GM19397 (cell line): ENCODE measurements around the gene COX4I2.
"Not testable (repeated sequence)": the region's sequence is repeated elsewhere in the genome, so short reads cannot be mapped to it uniquely, and the experiment has no call there.

Experiments
- ATAC-seq: cut with Tn5 transposase; IDR thresholded peaks from one replicate; pipeline ENCODE4 v1.9.1; 2021; ENCODE audit warnings: mild to moderate bottlenecking, moderate library complexity; ENCODE audit not compliant: unreplicated experiment

Gene COX4I2

DNA sequence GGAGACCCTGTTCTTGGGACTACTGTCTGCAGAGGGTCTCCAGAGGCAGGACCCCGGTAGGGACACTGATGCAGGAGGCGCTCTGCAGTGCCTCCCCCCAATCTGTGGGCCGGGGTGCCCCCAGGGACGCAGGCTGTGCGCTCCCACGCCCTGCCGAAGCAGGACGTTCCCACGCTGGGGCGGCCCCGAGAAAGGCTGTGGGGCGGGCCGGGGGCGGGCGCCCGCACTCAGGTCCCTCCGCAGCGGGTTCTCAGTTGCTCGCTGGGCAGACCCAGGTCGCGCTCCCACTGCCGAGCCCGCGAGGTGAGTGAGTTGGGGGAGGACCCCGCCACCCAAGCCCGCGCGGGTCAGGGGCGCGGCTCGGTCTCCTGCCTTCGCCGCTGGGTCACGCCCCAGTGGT, at the start of gene COX4I2:
Gene COX4I2 (plus strand): TSS at position 253 of the 400 bp plus-strand sequence. CDS start 1,106 bp downstream, outside the sequence.
- no peak for ATAC-seq

- ATAC-seq = no peak
Observed at GRCh38 chr20:31590717-31591225, 46.9 kb upstream of the COX4I2 start.

- no peak for ATAC-seq
Observed at GRCh38 chr20:31593221-31594001, 44.3 kb upstream of the COX4I2 start.

DNA sequence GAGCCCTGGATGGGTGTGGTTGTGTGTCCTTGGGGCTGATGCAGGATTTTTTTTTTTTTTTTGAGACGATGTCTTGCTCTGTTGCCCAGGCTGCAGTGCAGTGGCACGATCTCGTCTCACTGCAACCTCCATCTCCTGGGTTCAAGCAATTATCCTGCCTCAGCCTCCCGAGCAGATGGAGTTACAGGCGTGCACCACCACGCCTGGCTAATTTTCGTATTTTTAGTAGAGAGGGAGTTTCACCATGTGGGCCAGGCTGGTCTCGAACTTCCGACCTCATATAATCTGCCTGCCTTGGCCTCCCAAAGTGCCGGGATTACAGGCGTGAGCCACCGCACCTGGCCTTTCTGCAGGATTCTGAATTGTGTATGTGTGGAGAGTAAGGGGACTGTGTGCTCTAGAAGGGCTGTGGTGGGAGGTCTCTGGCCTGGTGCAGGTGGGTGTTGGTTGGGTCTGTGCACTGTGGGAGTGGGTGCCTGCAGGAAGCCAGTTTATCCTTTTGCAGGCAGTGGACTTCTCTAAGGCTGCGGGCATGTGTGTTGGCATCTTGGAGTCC, 43.6 kb upstream of the COX4I2 start:
- no peak for ATAC-seq

- no peak for ATAC-seq
Observed at GRCh38 chr20:31594558-31595379, 42.9 kb upstream of the COX4I2 start.

GRCh38 chr20:31595380-31595653, 42.4 kb upstream of the COX4I2 start:
- ATAC-seq = no peak

GRCh38 chr20:31595654-31596411, 41.9 kb upstream of the COX4I2 start:
- no peak for ATAC-seq

GRCh38 chr20:31596412-31596715, 41.3 kb upstream of the COX4I2 start:
- ATAC-seq = not testable (repeated sequence)

- no peak for ATAC-seq
Observed at GRCh38 chr20:31596831-31597480, 40.8 kb upstream of the COX4I2 start.

DNA sequence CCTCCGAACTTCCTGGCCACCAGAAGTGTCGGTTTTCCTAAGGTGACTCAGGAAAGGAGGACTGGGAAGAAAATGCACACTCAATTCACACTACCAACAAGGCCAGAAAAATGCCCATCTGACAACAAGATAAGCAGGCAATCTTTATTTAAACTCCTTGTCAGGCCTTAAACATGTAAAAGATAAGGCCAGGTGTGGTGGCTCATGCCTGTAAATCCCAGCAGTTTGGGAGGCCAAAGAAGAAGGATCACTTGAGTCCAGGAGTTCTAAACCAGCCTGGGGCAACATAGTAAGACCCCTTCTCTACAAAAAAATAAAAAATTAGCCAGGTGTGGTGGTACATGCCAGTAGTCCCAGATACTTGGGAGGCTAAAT, 40.2 kb upstream of the COX4I2 start:
- ATAC-seq = no peak

GRCh38 chr20:31602431-31602778, 35.3 kb upstream of the COX4I2 start:
- no peak for ATAC-seq

DNA sequence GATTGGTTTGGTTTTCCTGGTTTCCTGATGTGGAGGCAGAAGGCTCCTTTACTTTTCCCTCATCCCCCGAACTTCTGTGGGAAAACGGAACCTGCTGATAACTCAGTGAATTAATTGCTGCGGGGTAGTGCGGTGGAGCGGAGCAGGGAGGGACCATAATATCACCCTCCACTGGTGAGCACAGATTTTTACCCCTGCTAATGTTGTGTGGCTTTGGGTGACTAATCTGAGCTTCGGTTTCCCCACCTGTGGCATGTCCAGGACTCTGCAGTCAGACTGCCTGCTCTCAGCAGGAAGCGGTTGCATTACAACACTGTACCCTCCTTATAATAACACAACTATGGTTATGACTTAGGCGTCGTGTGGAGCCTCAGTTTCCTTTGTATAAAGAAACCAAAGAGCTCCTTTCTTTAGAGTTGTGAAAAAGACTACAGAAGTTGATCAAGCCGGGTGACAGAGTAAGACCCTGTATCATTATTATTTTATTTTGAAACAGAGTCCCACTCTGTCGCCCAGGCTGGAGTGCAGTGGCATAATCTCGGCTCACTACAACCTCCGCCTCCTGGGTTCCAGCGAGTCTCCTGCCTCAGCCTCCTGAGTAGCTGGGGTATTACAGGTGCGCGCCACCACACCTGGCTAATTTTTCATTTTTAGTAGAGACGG, 34.8 kb upstream of the COX4I2 start:
- ATAC-seq = no peak

GRCh38 chr20:31603822-31604566, 33.7 kb upstream of the COX4I2 start:
- no peak for ATAC-seq

GRCh38 chr20:31604567-31605030, 33.1 kb upstream of the COX4I2 start:
- no peak for ATAC-seq

GRCh38 chr20:31605031-31605901, 32.4 kb upstream of the COX4I2 start, which contains the start of gene ID1:
ID1 (plus strand) TSS chr20:31605289; CDS start chr20:31605388, 99 bp downstream.
- ATAC-seq = peak; percentile 91

DNA sequence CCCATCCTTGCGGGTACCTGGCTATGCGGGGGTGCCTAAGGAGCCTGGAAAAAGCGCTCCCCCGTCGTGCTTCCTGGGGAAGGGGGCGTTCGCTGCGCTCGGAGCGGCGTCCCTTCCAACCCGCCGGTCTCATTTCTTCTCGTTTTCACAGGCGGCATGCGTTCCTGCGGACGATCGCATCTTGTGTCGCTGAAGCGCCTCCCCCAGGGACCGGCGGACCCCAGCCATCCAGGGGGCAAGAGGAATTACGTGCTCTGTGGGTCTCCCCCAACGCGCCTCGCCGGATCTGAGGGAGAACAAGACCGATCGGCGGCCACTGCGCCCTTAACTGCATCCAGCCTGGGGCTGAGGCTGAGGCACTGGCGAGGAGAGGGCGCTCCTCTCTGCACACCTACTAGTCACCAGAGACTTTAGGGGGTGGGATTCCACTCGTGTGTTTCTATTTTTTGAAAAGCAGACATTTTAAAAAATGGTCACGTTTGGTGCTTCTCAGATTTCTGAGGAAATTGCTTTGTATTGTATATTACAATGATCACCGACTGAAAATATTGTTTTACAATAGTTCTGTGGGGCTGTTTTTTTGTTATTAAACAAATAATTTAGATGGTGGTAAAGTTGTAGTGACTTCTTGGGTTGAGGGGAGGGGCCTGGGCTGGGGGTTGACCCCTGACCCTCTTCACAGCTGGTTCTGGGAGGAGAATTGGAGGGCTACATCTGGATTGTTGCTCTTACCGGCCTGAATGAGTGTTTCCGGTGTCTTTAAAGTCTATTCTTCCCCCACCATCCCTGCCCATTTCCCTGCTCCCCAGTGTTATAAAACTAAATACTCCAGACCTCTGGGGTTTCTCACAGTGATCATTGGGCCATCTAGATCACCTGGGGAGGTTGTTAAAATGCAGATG, 31.6 kb upstream of the COX4I2 start:
- no peak for ATAC-seq
